ENCODE data around the gene RNF169. TPM values are rescaled to one million over a fixed set of nuclear protein-coding genes. Genes with fewer than 3 reads are reported as not detected.

RNF169 gene
- total and polyA plus RNA-seq, 2 of the 8 experiments (the other 6 are each of a cell fraction or from before 2014, with no cell fraction given): 3.6 to 12.5 TPM

- peak overlapping the region; percentile 47; the same call in 1 of the 2 replicates for H2BK5ac ChIP-seq (ENCODE audit: low read depth, low read length)
- H2AFZ ChIP-seq (ENCODE audit: low read length): no peak overlapping the region; the same call in 1 of the 2 replicates
- H3K4me3 ChIP-seq (ENCODE audit: extremely low read depth in 1 of 4, insufficient read depth in 2 of 4, low read depth in 3 of 4, low read length in 4 of 4): no peak overlapping the region; a peak in 1 of 8 replicates
- no peaks in the 10 kb centered on the region for H3K79me2 ChIP-seq (ENCODE audit: control insufficient read depth in 1 of 2, insufficient read depth in 2 of 2, low read length in 2 of 2)
- ChIA-PET CTCF (ENCODE audit: partially characterized antibody) (interaction anchor here (0.5 to 1.1 kb wide), 4 partner anchors 103 to 649 kb away, joined by 3 read pairs; no protein-coding TSS in a partner anchor), POLR2A (ENCODE audit: partially characterized antibody) (interaction anchor here (1.3 to 1.4 kb wide), 3 partner anchors 8 to 34 kb away, joined by 3 to 4 read pairs (median 3); no protein-coding TSS in a partner anchor)
- 0 out of 2 replicates have a peak overlapping the region, but pooled peaks have one; percentile 35 for H2BK20ac ChIP-seq (ENCODE audit: low read length)
- H3K27ac ChIP-seq (ENCODE audit: low read depth, low read length): peak overlapping the region; percentile 40; the same call in 1 of the 2 replicates
- H3K23ac ChIP-seq (ENCODE audit: insufficient read length): no peak overlapping the region
- no peak overlapping the region for H3K56ac ChIP-seq (replicated peaks; ENCODE audit: insufficient read length, low read depth, low read length)
- no peaks in the 10 kb centered on the region for H3K9me3 ChIP-seq (ENCODE audit: insufficient read depth in 2 of 2, low read depth in 1 of 2, low read length in 1 of 2)
- no peak overlapping the region for H4K5ac ChIP-seq (ENCODE audit: insufficient read length, low read depth, low read length)
- FAIRE-seq: peak; percentile 66
- H2BK12ac ChIP-seq (ENCODE audit: low read depth, low read length): peak overlapping the region; percentile 54; the same call in 1 of the 2 replicates
- no peaks in the 10 kb centered on the region for H4K20me1 ChIP-seq (replicated peaks in 1 of 2; ENCODE audit: control insufficient read depth in 1 of 2, insufficient read depth in 2 of 2, low read length in 2 of 2)
- no peak overlapping the region for H4K8ac ChIP-seq (ENCODE audit: extremely low read depth, insufficient read depth, low read length)
- no peaks in the 10 kb centered on the region; the same call in 1 of the 2 replicates for H3K79me1 ChIP-seq (ENCODE audit: low read depth, low read length)
- H3K27me3 ChIP-seq (replicated peaks in 1 of 4; ENCODE audit: control insufficient read depth in 3 of 4, extremely low read depth in 1 of 4, insufficient read depth in 3 of 4, low read length in 3 of 4): no peaks in the 10 kb centered on the region
- no peak overlapping the region for H3K14ac ChIP-seq (ENCODE audit: insufficient read length)
- H4K91ac ChIP-seq (replicated peaks; ENCODE audit: insufficient read length, low read length): no peak overlapping the region
- peak overlapping the region; percentile 6 to 50 for H3K4me2 ChIP-seq (ENCODE audit: insufficient read depth in 1 of 2, low read depth in 2 of 2, low read length in 2 of 2)
- peak overlapping the region; percentile 5; the same call in 1 of the 2 replicates for H2BK15ac ChIP-seq (ENCODE audit: low read length)
- no peak overlapping the region for H3K18ac ChIP-seq (ENCODE audit: extremely low read depth, low read length)
- peak overlapping the region in 1 of 4 experiments; percentile 16; a peak in 1 of 7 replicates for H3K9ac ChIP-seq (replicated peaks in 1 of 4; ENCODE audit: extremely low read depth in 1 of 4, low read depth in 3 of 4, low read length in 3 of 4)
- DNase-seq (ENCODE audit: low read depth in 1 of 2, low spot score in 2 of 2): peak; percentile 62 to 65
- no peak overlapping the region for H2BK120ac ChIP-seq (replicated peaks; ENCODE audit: low read depth, low read length)
- no peak overlapping the region; the same call in none of the 2 replicates for H2AK5ac ChIP-seq (ENCODE audit: low read depth, low read length)
- H3K4me1 ChIP-seq (replicated peaks in 1 of 4; ENCODE audit: control insufficient read depth in 3 of 4, insufficient read depth in 4 of 4, low read length in 3 of 4): peaks cover 0 to 11% (median 6%) of the 10 kb centered on the region in 4 experiments; a peak in 4 of 7 replicates
- peaks cover 0 to 4% (median 0%) of the 10 kb centered on the region in 4 experiments; a peak in 1 of 8 replicates for H3K36me3 ChIP-seq (ENCODE audit: control insufficient read depth in 2 of 4, insufficient read depth in 4 of 4, low read length in 3 of 4)
- no peaks in the 10 kb centered on the region for H3K23me2 ChIP-seq (ENCODE audit: low read depth, low read length)
- WGBS, 2 experiments (ENCODE audit: extremely low coverage in 1 of 2, insufficient coverage in 1 of 2, insufficient read length in 1 of 2, insufficient replicate concordance in 2 of 2, low coverage in 1 of 2, low lambda C conversion rate in 2 of 2, missing lambda C conversion rate in 1 of 2): 41% methylated on average over 7 of the region's 7 CpGs; no CpG with 5 or more reads in 1 of the 2 experiments
- peak overlapping the region; percentile 4 for H3K4ac ChIP-seq (replicated peaks; ENCODE audit: insufficient read length, low read depth, low read length)
- TF ChIP-seq TAF1 (IDR thresholded peaks at IDR 0.05; ENCODE audit: low read depth, low read length): 0 out of 2 replicates have a peak, but pooled peaks have one; percentile 17
- peak; percentile 2 for TF ChIP-seq NANOG (IDR thresholded peaks at IDR 0.05; ENCODE audit: insufficient read depth, low read depth, low read length, poor library complexity, severe bottlenecking)
- TF ChIP-seq E2F6 (IDR thresholded peaks at IDR 0.05): peak; percentile 59
- TF ChIP-seq ASH2L (IDR thresholded peaks at IDR 0.05; ENCODE audit: low read length): peak; percentile 31
- no peak for TF ChIP-seq CBX5 (IDR thresholded peaks at IDR 0.05; ENCODE audit: low read depth, low read length)
- peak in 1 of 2 experiments; percentile 18; a peak in 1 of 4 replicates for TF ChIP-seq RAD21 (IDR thresholded peaks at IDR 0.05 in 1 of 2, conservative IDR thresholded peaks at IDR 0.05 in 1 of 2; ENCODE audit: low read depth in 2 of 2, low read length in 2 of 2)
- no peak for TF ChIP-seq BACH1 (IDR thresholded peaks at IDR 0.05; ENCODE audit: low read length)
- TF ChIP-seq KDM1A (IDR thresholded peaks at IDR 0.05; ENCODE audit: borderline replicate concordance, low read length): 0 out of 2 replicates have a peak, but pooled peaks have one; percentile 38
- no peak for TF ChIP-seq CREB1 (IDR thresholded peaks at IDR 0.05)
Observed at GRCh38 chr11:74849525-74850391, 101.1 kb downstream of the RNF169 start.

All from H1 (cell line).